Astrocyte (in vitro differentiated cells and primary cell): Measurements from ENCODE around the gene CUEDC2. TPM values are rescaled to one million over a fixed set of nuclear protein-coding genes. Genes with fewer than 3 reads are reported as not detected.

Experiments
- DNase-seq: peaks from one replicate; pipeline ENCODE4 v3.0.0-alpha.2; 2010; ENCODE audit warnings: low read depth
- FAIRE-seq: peaks from 2 replicates; lab custom pipeline; 2011; peaks lifted over from hg19 to GRCh38; lab: Jason Lieb, UNC
- H2AFZ ChIP-seq: 2 replicates; pipeline ENCODE4 v1.6.0; 2012; ENCODE audit warnings: low read depth, low read length, inconsistent platforms
- H3K27ac ChIP-seq: 2 replicates; pipeline ENCODE4 v1.5.1; 2011; ENCODE audit warnings: low read depth, low read length, inconsistent platforms
- H3K27me3 ChIP-seq: 2 replicates; pipeline ENCODE4 v1.6.0; 2011; ENCODE audit warnings: low read length, inconsistent platforms; ENCODE audit not compliant: insufficient read depth
- H3K36me3 ChIP-seq: 2 replicates; pipeline ENCODE4 v1.5.1; 2011; ENCODE audit warnings: low read length, inconsistent platforms; ENCODE audit not compliant: insufficient read depth
- H3K4me1 ChIP-seq: 2 replicates; pipeline ENCODE4 v1.5.1; 2011; ENCODE audit warnings: low read length, inconsistent platforms; ENCODE audit not compliant: insufficient read depth
- H3K4me2 ChIP-seq: 2 replicates; pipeline ENCODE4 v1.6.0; 2012; ENCODE audit warnings: low read length, inconsistent platforms
- H3K4me3 ChIP-seq: 2 replicates; pipeline ENCODE4 v1.5.1; 2011; ENCODE audit warnings: low read depth, mild to moderate bottlenecking, low read length, inconsistent platforms; ENCODE audit not compliant: insufficient read depth
- H3K79me2 ChIP-seq: 2 replicates; pipeline ENCODE4 v1.6.0; 2012; ENCODE audit warnings: mild to moderate bottlenecking, low read length, inconsistent platforms; ENCODE audit not compliant: insufficient read depth
- H3K9ac ChIP-seq: 2 replicates; pipeline ENCODE4 v1.6.0; 2012; ENCODE audit warnings: mild to moderate bottlenecking, low read length, inconsistent platforms
- H3K9me3 ChIP-seq: 2 replicates; pipeline ENCODE4 v1.5.1; 2012; ENCODE audit warnings: low read depth, mild to moderate bottlenecking, low read length, inconsistent platforms; ENCODE audit not compliant: insufficient read depth
- H4K20me1 ChIP-seq: 2 replicates; pipeline ENCODE4 v1.6.0; 2012; ENCODE audit warnings: low read length, inconsistent platforms; ENCODE audit not compliant: insufficient read depth
- H3K27ac Mint-ChIP-seq: one replicate; pipeline ENCODE4 v1.8.0; 2021; ENCODE audit warnings: mild to moderate bottlenecking, mixed read lengths; ENCODE audit not compliant: unreplicated experiment
- H3K27me3 Mint-ChIP-seq: one replicate; pipeline ENCODE4 v1.8.0; 2021; ENCODE audit warnings: low read depth, mixed read lengths; ENCODE audit not compliant: unreplicated experiment
- H3K36me3 Mint-ChIP-seq: one replicate; pipeline ENCODE4 v1.8.0; 2021; ENCODE audit warnings: low read depth, mixed read lengths; ENCODE audit not compliant: unreplicated experiment
- H3K4me1 Mint-ChIP-seq: one replicate; pipeline ENCODE4 v1.8.0; 2021; ENCODE audit warnings: low read depth, mixed read lengths; ENCODE audit not compliant: unreplicated experiment
- H3K4me3 Mint-ChIP-seq: one replicate; pipeline ENCODE4 v1.8.0; 2021; ENCODE audit warnings: mild to moderate bottlenecking, moderate library complexity, mixed read lengths; ENCODE audit not compliant: unreplicated experiment
- H3K9me3 Mint-ChIP-seq: one replicate; pipeline ENCODE4 v1.8.0; 2021; ENCODE audit warnings: mild to moderate bottlenecking, mixed read lengths; ENCODE audit not compliant: unreplicated experiment
- CTCF ChIP-seq: IDR thresholded peaks from 2 replicates; pipeline ENCODE4 v1.5.1; 2011; ENCODE audit warnings: low read depth, mild to moderate bottlenecking, inconsistent platforms, low read length, moderate library complexity; ENCODE audit not compliant: insufficient read depth
- EZH2 ChIP-seq: IDR thresholded peaks from 2 replicates; pipeline ENCODE4 v1.6.1; 2012; ENCODE audit warnings: mild to moderate bottlenecking, low read length, inconsistent platforms; ENCODE audit not compliant: insufficient read depth
- total RNA-seq: library from RNA; stranded (reverse); gene quantifications from 2 replicates; pipeline ENCODE4 v1.2.1, GENCODE V29; 2021

The CUEDC2 gene
- total RNA-seq, 1 donor from 2014 or later = 49.1 TPM

GRCh38 chr10:102479651-102480050 is 47.3 kb upstream of the CUEDC2 start:
- peaks cover 12% of the 10 kb centered on the region for H3K36me3 Mint-ChIP-seq
- Histone ChIP-seq H2AFZ (no peak overlapping the region), H3K4me3 (no peak overlapping the region), H3K79me2 (no peaks in the 10 kb centered on the region), H3K4me2 (no peak overlapping the region), H4K20me1 (peaks cover 42% of the 10 kb centered on the region), H3K4me1 (no peaks in the 10 kb centered on the region), H3K9ac (no peak overlapping the region), H3K27ac (no peak overlapping the region), H3K27me3 (no peaks in the 10 kb centered on the region), H3K9me3 (no peaks in the 10 kb centered on the region), H3K36me3 (peaks cover 41% of the 10 kb centered on the region)
- FAIRE-seq = no peak
- H3K9me3 Mint-ChIP-seq = no peaks in the 10 kb centered on the region
- DNase-seq = no peak
- TF ChIP-seq EZH2 = no peak
- H3K4me1 Mint-ChIP-seq = peaks cover 4% of the 10 kb centered on the region
- H3K27me3 Mint-ChIP-seq = no peaks in the 10 kb centered on the region
- no peak overlapping the region for H3K4me3 Mint-ChIP-seq
- no peak overlapping the region for H3K27ac Mint-ChIP-seq

GRCh38 chr10:102476466-102477141 is 44.2 kb upstream of the CUEDC2 start:
- no peak overlapping the region for H3K27ac ChIP-seq
- no peaks in the 10 kb centered on the region for H3K9me3 ChIP-seq
- no peak for DNase-seq
- Mint-ChIP-seq H3K27ac (no peak overlapping the region), H3K27me3 (no peaks in the 10 kb centered on the region), H3K4me1 (peaks cover 7% of the 10 kb centered on the region), H3K9me3 (no peaks in the 10 kb centered on the region), H3K36me3 (peaks cover 9% of the 10 kb centered on the region), H3K4me3 (no peak overlapping the region)
- no peak overlapping the region for H3K9ac ChIP-seq
- no peaks in the 10 kb centered on the region for H3K4me1 ChIP-seq
- peaks cover 24% of the 10 kb centered on the region for H4K20me1 ChIP-seq
- no peaks in the 10 kb centered on the region for H3K79me2 ChIP-seq
- no peak overlapping the region for H2AFZ ChIP-seq
- H3K27me3 ChIP-seq = no peaks in the 10 kb centered on the region
- TF ChIP-seq EZH2 = no peak
- TF ChIP-seq CTCF = no peak
- H3K4me2 ChIP-seq = no peak overlapping the region
- FAIRE-seq = no peak
- peaks cover 13% of the 10 kb centered on the region for H3K36me3 ChIP-seq
- no peak overlapping the region for H3K4me3 ChIP-seq

GRCh38 chr10:102475451-102476040 is 43.2 kb upstream of the CUEDC2 start:
- Histone ChIP-seq H4K20me1 (peaks cover 17% of the 10 kb centered on the region), H3K4me2 (no peak overlapping the region), H3K9ac (no peak overlapping the region), H3K9me3 (no peaks in the 10 kb centered on the region), H3K27me3 (no peaks in the 10 kb centered on the region), H3K4me3 (no peak overlapping the region), H3K79me2 (no peaks in the 10 kb centered on the region), H3K27ac (no peak overlapping the region), H3K4me1 (no peaks in the 10 kb centered on the region), H3K36me3 (peaks cover 7% of the 10 kb centered on the region), H2AFZ (no peak overlapping the region)
- no peak for FAIRE-seq
- Mint-ChIP-seq H3K9me3 (no peaks in the 10 kb centered on the region), H3K27me3 (peaks cover 3% of the 10 kb centered on the region), H3K4me3 (no peak overlapping the region), H3K27ac (peak overlapping the region; percentile 30), H3K4me1 (peaks cover 7% of the 10 kb centered on the region), H3K36me3 (peaks cover 4% of the 10 kb centered on the region)
- DNase-seq = no peak
- TF ChIP-seq EZH2 = no peak
- no peak for TF ChIP-seq CTCF
